Mesothelial cell of epicardium (in vitro differentiated cells): ENCODE results near the gene CSAD. TPM values are rescaled to one million over a fixed set of nuclear protein-coding genes. Genes with fewer than 3 reads are reported as not detected.

ENCODE experiments used
- DNase-seq, 2 experiments: peaks; one replicate each; pipeline ENCODE4 v3.0.0; 2021; ENCODE audit warnings: low spot score in 2 of 2; ENCODE audit not compliant: unreplicated experiment in 2 of 2
- H3K27ac Mint-ChIP-seq: 2 replicates; pipeline ENCODE4 v1.8.0; 2021; ENCODE audit warnings: mixed read lengths
- H3K27me3 Mint-ChIP-seq: 2 replicates; pipeline ENCODE4 v1.8.0; 2021; ENCODE audit warnings: low read depth, mixed read lengths
- H3K36me3 Mint-ChIP-seq: 2 replicates; pipeline ENCODE4 v1.8.0; 2021; ENCODE audit warnings: mixed read lengths
- H3K4me1 Mint-ChIP-seq: 2 replicates; pipeline ENCODE4 v1.8.0; 2021; ENCODE audit warnings: mixed read lengths
- H3K4me3 Mint-ChIP-seq: 2 replicates; pipeline ENCODE4 v1.8.0; 2021; ENCODE audit warnings: mild to moderate bottlenecking, moderate library complexity, mixed read lengths
- H3K9me3 Mint-ChIP-seq: 2 replicates; pipeline ENCODE4 v1.8.0; 2021; ENCODE audit warnings: mixed read lengths
- total RNA-seq: library from RNA; stranded (reverse); gene quantifications from 3 replicates; pipeline ENCODE4 v1.2.1, GENCODE V29; 2021
- TF ChIP-seq, protein P1 (sequence below): fragments of 200-600 bp; sonication (generic); IDR thresholded peaks from one replicate; pipeline ENCODE4 v1.5.0; 2021; ENCODE audit warnings: antibody characterized with exemption; ENCODE audit not compliant: unreplicated experiment

Gene CSAD
- total RNA-seq, 1 donor from 2014 or later: 129 TPM

DNA sequence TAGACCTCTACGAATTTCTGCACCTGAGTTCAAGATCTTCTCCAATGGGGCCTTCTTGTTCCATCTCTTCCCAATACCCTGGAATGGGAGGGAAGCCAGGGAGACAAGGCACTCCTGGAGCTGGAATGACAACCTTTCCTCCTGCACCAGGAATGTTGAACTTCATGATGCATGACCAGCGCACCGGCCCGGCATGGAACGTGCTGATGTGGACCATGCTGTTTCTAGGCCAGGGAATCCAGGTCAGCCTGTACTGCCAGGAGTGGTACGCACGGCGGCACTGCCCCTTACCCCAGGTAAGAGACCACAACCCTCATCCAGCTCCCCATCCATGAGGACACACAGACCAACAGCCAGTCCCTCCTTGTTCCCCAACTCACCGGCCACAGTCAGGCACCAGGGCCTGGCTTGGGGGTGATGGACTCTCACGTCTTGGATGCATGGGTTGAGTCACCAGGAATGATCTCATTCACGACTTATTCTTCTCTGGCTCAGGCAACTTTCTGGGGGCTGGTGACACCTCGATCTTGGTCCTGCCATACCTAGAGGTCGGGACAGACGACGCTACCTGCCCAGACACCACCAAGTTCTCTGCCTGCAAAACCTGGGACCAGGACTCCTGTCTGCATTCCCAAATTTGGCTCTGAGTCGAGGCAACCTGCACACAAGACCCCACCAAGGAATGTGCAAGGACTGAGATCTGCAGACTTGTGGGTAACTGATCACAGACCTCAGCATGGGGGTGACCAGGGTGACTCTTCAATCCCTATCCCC is 57.0 kb downstream of the CSAD start:
- TF ChIP-seq, protein P1, sequence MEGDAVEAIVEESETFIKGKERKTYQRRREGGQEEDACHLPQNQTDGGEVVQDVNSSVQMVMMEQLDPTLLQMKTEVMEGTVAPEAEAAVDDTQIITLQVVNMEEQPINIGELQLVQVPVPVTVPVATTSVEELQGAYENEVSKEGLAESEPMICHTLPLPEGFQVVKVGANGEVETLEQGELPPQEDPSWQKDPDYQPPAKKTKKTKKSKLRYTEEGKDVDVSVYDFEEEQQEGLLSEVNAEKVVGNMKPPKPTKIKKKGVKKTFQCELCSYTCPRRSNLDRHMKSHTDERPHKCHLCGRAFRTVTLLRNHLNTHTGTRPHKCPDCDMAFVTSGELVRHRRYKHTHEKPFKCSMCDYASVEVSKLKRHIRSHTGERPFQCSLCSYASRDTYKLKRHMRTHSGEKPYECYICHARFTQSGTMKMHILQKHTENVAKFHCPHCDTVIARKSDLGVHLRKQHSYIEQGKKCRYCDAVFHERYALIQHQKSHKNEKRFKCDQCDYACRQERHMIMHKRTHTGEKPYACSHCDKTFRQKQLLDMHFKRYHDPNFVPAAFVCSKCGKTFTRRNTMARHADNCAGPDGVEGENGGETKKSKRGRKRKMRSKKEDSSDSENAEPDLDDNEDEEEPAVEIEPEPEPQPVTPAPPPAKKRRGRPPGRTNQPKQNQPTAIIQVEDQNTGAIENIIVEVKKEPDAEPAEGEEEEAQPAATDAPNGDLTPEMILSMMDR: no peak
- Mint-ChIP-seq H3K9me3 (peaks cover 3% of the 10 kb centered on the region), H3K4me3 (no peak overlapping the region), H3K36me3 (no peaks in the 10 kb centered on the region), H3K27ac (no peak overlapping the region), H3K27me3 (peaks cover 19% of the 10 kb centered on the region), H3K4me1 (peaks cover 5% of the 10 kb centered on the region)
- DNase-seq: no peak

DNA sequence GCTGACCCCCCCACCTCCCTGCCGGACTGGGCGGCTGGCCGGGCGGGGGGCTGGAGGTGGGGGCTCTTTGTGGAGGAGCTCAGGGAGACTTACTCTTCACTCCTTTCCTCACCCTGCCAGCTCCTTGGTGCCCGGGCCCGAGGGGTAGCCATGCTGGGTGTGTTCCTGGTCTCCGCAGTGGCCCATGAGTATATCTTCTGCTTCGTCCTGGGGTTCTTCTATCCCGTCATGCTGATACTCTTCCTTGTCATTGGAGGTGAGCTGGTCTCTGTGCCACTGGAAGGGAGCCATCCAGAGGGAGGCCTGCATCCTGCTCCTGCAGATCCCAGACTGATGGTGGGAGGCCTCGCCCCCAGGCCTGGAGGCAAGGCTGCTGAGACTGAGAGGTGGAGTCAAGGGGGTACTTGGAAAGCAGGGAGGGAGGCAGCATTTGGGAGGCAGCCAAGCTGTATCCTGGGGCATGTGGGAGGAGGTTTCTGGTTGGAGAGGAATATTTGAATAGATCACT is 57.7 kb downstream of the CSAD start:
- Mint-ChIP-seq H3K27me3 (peaks cover 13% of the 10 kb centered on the region), H3K4me1 (peaks cover 5% of the 10 kb centered on the region), H3K9me3 (peaks cover 3% of the 10 kb centered on the region), H3K27ac (no peak overlapping the region), H3K4me3 (no peak overlapping the region), H3K36me3 (no peaks in the 10 kb centered on the region)
- no peak for DNase-seq
- TF ChIP-seq, protein P1: no peak

- H3K4me1 Mint-ChIP-seq: peaks cover 5% of the 10 kb centered on the region
- TF ChIP-seq, protein P1: no peak
- H3K4me3 Mint-ChIP-seq: no peak overlapping the region
- peaks cover 2% of the 10 kb centered on the region for H3K27me3 Mint-ChIP-seq
- no peak for DNase-seq
- H3K9me3 Mint-ChIP-seq: peaks cover 3% of the 10 kb centered on the region
- H3K36me3 Mint-ChIP-seq: no peaks in the 10 kb centered on the region
- H3K27ac Mint-ChIP-seq: no peak overlapping the region
Measured at GRCh38 chr12:53120685-53121525, 59.8 kb downstream of the CSAD start.

DNA sequence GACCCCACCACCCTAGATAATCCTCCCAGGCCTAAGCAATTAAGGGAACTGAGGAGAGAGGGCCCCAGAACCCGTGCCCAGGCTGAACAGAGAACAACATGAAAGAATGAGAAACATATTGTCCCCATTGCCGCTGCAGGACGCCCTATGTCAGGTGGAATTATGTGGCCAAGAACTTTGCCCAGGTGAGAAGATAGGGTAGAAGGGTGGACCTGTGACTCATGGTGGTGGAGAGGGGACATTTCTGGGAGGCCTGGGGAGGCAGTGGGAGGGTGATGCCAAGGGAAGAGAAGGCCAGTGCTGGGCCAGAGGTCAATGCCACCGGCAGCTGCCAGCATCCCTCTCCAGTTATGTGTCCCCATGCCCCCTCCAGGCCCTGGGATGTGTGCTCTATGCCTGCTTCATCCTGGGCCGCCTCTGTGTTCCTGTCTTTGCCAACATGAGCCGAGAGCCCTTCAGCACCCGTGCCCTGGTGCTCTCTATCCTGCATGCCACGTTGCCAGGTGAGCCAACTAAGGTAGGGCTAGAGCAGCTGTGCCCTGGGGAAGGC is 61.9 kb downstream of the CSAD start:
- Mint-ChIP-seq H3K27ac (no peak overlapping the region), H3K27me3 (no peaks in the 10 kb centered on the region), H3K4me3 (no peak overlapping the region), H3K9me3 (peaks cover 3% of the 10 kb centered on the region), H3K36me3 (no peaks in the 10 kb centered on the region), H3K4me1 (peaks cover 5% of the 10 kb centered on the region)
- TF ChIP-seq, protein P1: no peak
- no peak for DNase-seq

GRCh38 chr12:53115891-53116648 is 64.7 kb downstream of the CSAD start:
- Mint-ChIP-seq H3K4me1 (peaks cover 2% of the 10 kb centered on the region), H3K36me3 (no peaks in the 10 kb centered on the region)
- DNase-seq: peak in 1 of 2 experiments; percentile 24

More at GRCh38 chr12:53115891-53116648, 64.7 kb downstream of the CSAD start:
- Mint-ChIP-seq H3K27ac (no peak overlapping the region), H3K4me3 (no peak overlapping the region), H3K9me3 (no peaks in the 10 kb centered on the region), H3K27me3 (no peaks in the 10 kb centered on the region)
- TF ChIP-seq, protein P1: no peak
